PC-9 (cell line): ENCODE data around the gene PCDHGA6.

Source experiments
- EZH2 ChIP-seq: fragments of 200-600 bp; sonication (generic); IDR thresholded peaks from 2 replicates; pipeline ENCODE4 v1.8.0; 2017; ENCODE audit warnings: antibody characterized with exemption, low read depth
- TF ChIP-seq, protein P1 (sequence below): fragments of 200-600 bp; sonication (generic); conservative IDR thresholded peaks from 2 replicates; pipeline ENCODE4 v1.6.1; 2017; ENCODE audit warnings: mixed run types, antibody characterized with exemption, mild to moderate bottlenecking, moderate library complexity

DNA sequence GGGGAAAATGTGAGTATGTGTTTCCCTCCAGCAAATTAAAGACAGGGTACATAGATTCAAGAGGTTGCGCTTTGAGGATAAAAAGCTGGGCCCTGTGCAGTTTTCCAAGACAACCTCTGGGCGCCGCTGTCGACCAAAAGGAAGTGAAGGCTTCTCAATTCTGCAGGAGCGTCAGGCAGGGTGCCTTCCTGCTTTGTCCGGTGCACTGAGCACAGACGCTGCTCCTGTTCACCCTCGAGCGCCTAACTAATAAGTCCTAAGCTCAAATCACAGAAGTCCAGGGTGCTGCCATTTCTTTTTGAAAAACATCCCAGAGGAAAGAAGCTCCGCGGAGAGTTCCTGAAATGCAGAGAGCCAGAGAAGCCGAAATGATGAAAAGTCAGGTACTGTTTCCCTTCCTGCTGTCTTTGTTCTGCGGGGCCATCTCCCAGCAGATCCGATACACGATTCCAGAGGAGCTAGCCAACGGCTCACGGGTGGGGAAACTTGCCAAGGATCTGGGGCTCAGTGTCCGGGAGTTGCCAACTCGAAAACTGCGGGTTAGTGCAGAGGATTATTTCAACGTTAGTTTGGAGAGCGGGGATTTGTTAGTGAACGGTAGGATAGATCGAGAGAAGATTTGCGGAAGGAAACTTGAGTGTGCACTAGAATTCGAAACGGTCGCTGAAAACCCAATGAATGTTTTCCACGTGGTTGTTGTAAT is 23.6 kb upstream of the PCDHGA6 start, which contains the start of gene PCDHGB1:
- no peak for TF ChIP-seq EZH2
- TF ChIP-seq, protein P1, sequence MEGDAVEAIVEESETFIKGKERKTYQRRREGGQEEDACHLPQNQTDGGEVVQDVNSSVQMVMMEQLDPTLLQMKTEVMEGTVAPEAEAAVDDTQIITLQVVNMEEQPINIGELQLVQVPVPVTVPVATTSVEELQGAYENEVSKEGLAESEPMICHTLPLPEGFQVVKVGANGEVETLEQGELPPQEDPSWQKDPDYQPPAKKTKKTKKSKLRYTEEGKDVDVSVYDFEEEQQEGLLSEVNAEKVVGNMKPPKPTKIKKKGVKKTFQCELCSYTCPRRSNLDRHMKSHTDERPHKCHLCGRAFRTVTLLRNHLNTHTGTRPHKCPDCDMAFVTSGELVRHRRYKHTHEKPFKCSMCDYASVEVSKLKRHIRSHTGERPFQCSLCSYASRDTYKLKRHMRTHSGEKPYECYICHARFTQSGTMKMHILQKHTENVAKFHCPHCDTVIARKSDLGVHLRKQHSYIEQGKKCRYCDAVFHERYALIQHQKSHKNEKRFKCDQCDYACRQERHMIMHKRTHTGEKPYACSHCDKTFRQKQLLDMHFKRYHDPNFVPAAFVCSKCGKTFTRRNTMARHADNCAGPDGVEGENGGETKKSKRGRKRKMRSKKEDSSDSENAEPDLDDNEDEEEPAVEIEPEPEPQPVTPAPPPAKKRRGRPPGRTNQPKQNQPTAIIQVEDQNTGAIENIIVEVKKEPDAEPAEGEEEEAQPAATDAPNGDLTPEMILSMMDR, result peak; percentile 44
